Measurements from ENCODE around the gene TMPRSS4. TPM values are rescaled to one million over a fixed set of nuclear protein-coding genes. Genes with fewer than 3 reads are reported as not detected.

The TMPRSS4 gene
- total RNA-seq, 2 donors from 2014 or later: 309 to 344 TPM

DNA sequence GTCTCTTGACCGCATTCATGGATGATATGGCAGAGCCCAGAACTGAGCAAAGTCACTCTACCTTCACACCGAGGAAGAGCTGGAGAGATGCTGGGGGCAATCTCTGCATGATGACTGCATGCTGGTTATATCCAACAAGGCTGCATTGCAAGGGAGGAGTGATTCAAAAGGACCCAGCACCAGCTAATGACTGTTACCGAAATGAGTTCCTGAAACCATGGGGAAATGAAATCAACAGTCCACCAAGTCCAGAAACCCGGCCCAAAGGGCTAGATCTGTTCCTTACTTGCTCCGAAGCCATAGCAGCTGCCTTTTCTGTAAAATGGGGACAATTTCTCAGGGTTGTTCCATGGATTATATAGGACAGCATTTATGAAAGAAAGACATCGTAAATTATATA lies 11.1 kb downstream of the TMPRSS4 start:
- intact Hi-C loops (cut with DNase I): no loop called here
- peak overlapping the region; percentile 61 for H3K27ac ChIP-seq
- H3K27me3 ChIP-seq: no peaks in the 10 kb centered on the region
- no peaks in the 10 kb centered on the region for H3K9me3 ChIP-seq
- no peak overlapping the region for H3K9ac ChIP-seq (ENCODE audit: low read depth in 2 of 2, low read length in 2 of 2)
- DNase-seq: no peak
- TF ChIP-seq, protein P1, sequence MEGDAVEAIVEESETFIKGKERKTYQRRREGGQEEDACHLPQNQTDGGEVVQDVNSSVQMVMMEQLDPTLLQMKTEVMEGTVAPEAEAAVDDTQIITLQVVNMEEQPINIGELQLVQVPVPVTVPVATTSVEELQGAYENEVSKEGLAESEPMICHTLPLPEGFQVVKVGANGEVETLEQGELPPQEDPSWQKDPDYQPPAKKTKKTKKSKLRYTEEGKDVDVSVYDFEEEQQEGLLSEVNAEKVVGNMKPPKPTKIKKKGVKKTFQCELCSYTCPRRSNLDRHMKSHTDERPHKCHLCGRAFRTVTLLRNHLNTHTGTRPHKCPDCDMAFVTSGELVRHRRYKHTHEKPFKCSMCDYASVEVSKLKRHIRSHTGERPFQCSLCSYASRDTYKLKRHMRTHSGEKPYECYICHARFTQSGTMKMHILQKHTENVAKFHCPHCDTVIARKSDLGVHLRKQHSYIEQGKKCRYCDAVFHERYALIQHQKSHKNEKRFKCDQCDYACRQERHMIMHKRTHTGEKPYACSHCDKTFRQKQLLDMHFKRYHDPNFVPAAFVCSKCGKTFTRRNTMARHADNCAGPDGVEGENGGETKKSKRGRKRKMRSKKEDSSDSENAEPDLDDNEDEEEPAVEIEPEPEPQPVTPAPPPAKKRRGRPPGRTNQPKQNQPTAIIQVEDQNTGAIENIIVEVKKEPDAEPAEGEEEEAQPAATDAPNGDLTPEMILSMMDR (IDR thresholded peaks at IDR 0.05): no peak
- H3K4me1 ChIP-seq: peaks cover 14% of the 10 kb centered on the region
- H3K36me3 ChIP-seq: no peaks in the 10 kb centered on the region
- H3K4me3 ChIP-seq: no peak overlapping the region

DNA sequence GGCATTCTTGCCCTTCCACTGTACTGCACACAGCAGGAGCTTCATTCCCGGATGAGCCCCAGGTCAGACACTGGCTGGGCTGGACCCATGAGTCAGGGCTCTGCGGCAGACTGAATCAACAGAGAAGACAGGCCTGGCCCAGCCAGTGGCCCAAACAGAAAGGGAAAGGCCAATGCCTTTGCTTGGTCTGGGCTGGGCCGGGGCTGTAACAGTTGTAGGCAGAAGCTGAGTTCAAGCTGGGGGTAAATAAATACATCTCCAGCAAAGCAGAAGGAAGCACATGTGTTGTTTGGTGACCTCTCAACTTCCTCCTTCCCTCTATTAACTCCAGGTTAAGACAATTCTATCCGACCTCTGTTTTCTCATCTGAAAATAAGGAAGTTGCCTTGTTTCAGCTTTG lies 11.7 kb downstream of the TMPRSS4 start:
- no peak overlapping the region for H3K4me3 ChIP-seq
- H3K9me3 ChIP-seq: no peaks in the 10 kb centered on the region
- peaks cover 14% of the 10 kb centered on the region for H3K4me1 ChIP-seq
- no peaks in the 10 kb centered on the region for H3K27me3 ChIP-seq
- intact Hi-C loops (cut with DNase I): no loop called here
- no peaks in the 10 kb centered on the region for H3K36me3 ChIP-seq
- H3K27ac ChIP-seq: peak overlapping the region; percentile 61
- TF ChIP-seq, protein P1 (IDR thresholded peaks at IDR 0.05): no peak
- DNase-seq: peak; percentile 76
- no peak overlapping the region for H3K9ac ChIP-seq (ENCODE audit: low read depth in 2 of 2, low read length in 2 of 2)

DNA sequence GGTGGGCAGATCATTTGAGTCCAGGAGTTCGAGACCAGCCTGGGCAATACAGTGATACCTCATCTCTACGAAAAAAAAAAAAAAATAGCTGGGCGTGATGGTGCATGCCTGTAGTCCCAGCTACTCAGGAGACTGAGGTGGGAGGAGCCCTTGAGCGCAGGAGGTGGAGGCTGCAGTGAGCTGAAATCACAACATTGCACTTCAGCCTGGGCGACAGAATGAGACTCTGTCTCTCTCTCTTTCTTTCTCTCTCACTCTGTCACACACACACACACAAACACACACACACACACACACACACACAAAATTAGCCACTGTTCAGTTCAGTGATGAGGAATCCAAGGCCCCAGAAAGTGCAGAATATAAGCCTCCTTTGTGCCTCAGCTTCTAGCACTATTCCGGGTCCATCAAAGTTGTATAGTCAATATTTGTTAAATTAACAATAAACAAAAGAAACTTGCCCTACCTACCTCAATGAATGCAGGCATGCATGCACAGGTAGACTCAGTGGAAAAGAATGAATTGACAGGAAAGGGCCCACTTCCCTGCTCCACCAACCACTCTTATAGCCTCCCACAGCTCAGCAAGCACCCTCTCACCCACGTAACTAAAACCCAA lies 13.8 kb downstream of the TMPRSS4 start:
- H3K4me3 ChIP-seq: no peak overlapping the region
- no peak overlapping the region for H3K9ac ChIP-seq (ENCODE audit: low read depth in 2 of 2, low read length in 2 of 2)
- no peaks in the 10 kb centered on the region for H3K36me3 ChIP-seq
- H3K4me1 ChIP-seq: peaks cover 8% of the 10 kb centered on the region
- no peaks in the 10 kb centered on the region for H3K27me3 ChIP-seq
- no peak overlapping the region for H3K27ac ChIP-seq
- H3K9me3 ChIP-seq: no peaks in the 10 kb centered on the region
- no peak for DNase-seq
- TF ChIP-seq, protein P1 (IDR thresholded peaks at IDR 0.05): no peak
- intact Hi-C loops (cut with DNase I): no loop called here

DNA sequence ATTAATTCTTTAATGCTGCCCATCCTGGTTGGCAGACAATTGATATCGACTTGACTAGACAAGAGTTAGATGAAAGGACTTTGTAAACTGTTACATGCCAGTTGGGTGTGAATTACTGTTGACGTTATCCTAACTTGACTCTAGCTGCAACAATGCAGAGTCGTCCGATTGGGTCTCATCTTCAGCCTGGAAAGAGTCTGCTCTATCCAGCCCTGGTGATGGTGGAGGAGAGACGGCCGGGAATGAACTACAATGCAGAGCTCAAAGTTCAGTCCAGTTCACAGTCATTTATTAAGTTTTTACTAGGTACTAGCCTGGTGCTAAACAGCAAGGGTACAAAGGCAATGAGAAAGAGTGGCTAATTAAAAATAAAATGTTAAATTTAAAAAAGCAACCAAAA lies 14.8 kb downstream of the TMPRSS4 start:
- H3K27ac ChIP-seq: no peak overlapping the region
- no peak overlapping the region for H3K9ac ChIP-seq (ENCODE audit: low read depth in 2 of 2, low read length in 2 of 2)
- no peaks in the 10 kb centered on the region for H3K27me3 ChIP-seq
- intact Hi-C loops (cut with DNase I): no loop called here
- peaks cover 8% of the 10 kb centered on the region for H3K4me1 ChIP-seq
- no peaks in the 10 kb centered on the region for H3K9me3 ChIP-seq
- TF ChIP-seq, protein P1 (IDR thresholded peaks at IDR 0.05): no peak
- H3K4me3 ChIP-seq: no peak overlapping the region
- DNase-seq: no peak
- H3K36me3 ChIP-seq: no peaks in the 10 kb centered on the region

DNA sequence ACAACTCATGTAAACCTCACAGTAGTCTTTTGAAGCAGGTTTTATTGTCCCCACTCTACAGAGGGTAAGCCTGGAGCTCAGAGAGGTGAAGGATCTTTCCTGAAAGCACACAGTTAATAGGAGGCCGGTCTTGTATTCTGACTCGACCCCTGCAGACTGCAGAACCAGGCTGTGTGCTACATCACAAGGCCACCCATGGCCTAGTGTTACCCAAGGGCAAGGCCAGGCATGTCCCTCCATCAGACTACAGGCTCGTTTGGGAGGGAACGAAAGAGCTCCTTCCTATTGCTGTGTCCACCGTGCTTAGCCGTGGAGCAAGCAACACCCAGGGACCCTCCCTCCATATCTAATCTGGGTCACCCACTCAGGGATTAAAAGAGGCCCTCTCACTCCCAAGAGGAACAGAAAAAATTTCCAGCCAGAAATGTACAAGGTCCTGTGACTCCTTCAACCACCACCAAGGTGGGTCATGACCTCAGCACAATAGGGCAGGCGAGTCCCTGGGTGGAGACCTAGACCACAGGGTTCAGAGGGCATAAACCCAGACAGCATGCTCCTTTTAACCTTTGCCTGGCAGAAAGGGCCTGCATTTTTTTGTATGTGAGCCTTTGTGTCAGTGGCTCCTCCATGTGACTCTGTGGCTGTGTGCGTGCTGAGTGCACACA lies 16.2 kb downstream of the TMPRSS4 start:
- Histone ChIP-seq H3K36me3 (no peaks in the 10 kb centered on the region), H3K27me3 (no peaks in the 10 kb centered on the region), H3K4me3 (no peak overlapping the region), H3K4me1 (no peaks in the 10 kb centered on the region), H3K27ac (no peak overlapping the region), H3K9me3 (no peaks in the 10 kb centered on the region), H3K9ac (ENCODE audit: low read depth in 2 of 2, low read length in 2 of 2) (no peak overlapping the region)
- TF ChIP-seq, protein P1 (IDR thresholded peaks at IDR 0.05): no peak
- no peak for DNase-seq
- intact Hi-C loops (cut with DNase I): no loop called here

Measured in colonic mucosa (tissue), 4 donors.